ENCODE results near the gene ALG1.
"Not testable (repeated sequence)": the region's sequence is repeated elsewhere in the genome, so short reads cannot be mapped to it uniquely, and the experiment has no call there.

ALG1 gene

GRCh38 chr16:5045499-5046115 lies 26.0 kb upstream of the ALG1 start:
- no peak for DNase-seq (ENCODE audit: low read depth)

- no peak for DNase-seq (ENCODE audit: low read depth)
Observed at GRCh38 chr16:5046914-5047313, 24.7 kb upstream of the ALG1 start.

DNA sequence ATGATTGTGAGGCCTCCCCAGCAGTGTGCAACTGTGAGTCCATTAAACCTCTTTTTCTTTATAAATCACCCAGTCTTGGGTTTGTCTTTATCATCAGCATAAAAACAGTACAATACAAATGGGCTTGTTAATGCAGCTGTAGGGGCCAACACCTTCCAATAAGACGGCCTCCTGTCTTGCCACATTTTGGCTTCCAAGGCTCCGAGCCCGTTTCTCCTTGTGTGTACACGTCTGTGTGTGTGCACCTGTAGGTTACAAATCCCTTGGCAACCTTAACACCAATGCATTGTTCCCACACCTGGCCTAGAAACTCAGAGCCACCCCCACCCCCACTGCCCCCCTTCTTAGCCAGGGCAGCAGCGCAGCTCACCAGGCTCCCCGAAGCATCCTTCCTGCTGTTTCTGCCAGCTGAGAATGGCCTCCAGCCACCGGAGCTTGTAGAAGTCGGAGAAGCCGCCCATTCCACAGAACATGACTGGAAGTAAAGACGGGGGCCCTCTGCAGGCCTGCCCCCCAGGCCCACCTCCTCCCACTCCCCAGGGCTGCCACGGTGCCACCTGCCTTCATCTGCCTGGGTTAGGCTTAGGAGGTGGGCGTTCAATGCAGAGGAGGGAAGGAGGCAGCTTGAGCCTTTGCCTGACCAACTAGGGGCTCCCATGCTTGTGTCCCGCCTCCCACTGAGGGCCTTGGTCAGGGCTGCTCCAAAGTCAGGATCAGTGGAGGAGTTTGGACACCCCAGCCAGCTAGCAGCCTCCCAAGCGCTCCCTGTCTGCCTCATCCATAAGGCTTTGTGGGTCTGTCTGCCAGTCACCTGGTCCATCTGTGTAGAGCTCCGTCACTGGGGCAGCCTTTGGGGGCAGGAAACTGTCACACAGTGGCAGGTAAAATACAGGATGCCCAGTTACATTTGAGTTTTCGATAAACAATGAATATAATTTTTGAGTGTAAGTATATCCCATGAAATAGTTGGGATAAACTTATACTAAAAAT lies 16.5 kb upstream of the ALG1 start:
- no peak for DNase-seq (ENCODE audit: low read depth)

DNA sequence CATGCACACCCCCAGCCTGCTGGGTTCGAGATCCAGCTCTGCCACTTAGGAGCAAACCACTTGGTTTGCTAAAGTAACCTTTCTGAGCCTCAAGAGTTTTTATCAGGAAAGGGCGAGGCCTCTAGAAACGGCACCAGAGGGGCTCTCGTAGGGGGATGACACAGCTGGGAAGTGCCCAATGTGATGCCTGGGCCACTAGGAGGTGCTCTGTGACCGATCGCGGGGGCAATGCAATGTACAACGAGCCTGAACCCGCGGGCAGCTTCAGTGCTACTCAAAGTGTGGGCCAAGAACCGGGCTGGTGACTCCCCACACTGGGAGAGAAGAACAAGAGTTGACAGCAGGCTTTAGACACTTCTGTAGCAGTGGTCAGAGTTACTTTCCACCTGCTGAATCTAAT lies 15.3 kb upstream of the ALG1 start:
- DNase-seq (ENCODE audit: low read depth) = no peak

- DNase-seq (ENCODE audit: low read depth) = no peak
Observed at GRCh38 chr16:5058476-5058875, 13.2 kb upstream of the ALG1 start.

DNA sequence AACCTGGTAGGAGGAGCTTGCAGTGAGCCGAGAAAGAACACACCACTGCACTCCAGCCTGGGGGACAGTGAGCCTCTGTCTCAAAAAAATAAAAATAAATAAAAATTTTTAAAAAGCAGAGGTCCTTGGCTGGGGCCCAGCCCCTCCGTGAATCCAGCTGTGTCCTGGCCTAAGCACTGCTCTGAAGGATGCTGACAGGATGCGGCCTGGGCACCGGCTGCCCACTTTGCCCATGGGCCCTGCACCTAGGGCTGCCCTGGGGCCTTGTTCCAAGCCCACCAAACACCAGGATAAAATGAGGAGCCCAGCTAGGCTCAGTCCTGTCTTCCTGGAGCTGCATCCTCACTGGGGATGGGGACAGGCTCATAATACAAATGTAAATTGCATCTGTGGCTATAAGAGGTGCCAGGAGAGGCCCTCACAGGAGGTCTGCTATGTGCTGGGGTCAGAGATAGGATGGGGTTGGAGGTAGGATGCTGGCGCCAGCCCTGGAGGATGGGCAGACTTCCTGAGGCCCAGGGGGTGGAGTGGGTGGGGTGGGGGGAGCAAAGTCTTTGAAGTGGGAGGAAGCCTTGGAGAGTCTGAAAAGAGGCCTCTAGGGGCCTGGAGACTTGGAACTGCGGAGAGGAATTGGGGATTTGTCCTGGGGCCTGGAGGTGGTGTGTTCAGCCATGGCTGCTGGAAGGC lies 12.1 kb upstream of the ALG1 start:
- no peak for DNase-seq (ENCODE audit: low read depth)

DNA sequence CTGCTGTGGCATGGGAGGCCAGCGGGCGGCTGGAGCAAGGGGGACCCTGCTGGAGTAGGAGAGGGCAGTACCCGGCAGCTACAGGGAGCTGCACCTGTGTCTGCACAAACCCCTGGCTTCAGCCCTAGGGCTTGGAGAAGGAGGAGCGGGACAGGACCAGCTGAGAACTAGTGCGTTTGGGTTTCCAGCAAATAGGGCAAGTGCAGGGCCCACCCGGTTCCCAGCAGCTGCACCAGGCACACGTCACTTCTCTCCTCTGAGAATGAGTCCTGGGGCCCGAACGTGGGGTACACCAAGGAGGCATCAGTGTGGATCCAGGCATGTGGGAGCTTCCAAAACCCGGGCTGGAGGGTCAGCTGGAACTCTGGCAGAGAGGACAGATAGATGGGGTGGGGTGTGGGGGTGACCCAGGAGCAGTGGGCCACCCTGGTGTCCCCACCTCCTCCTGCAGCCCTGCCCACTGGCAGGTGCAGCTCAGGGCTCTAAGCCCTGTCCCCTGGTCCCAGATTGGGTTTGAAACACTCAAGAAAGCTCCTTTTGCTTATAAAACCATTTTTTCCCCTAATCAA lies 11.5 kb upstream of the ALG1 start:
- no peak for DNase-seq (ENCODE audit: low read depth)

DNA sequence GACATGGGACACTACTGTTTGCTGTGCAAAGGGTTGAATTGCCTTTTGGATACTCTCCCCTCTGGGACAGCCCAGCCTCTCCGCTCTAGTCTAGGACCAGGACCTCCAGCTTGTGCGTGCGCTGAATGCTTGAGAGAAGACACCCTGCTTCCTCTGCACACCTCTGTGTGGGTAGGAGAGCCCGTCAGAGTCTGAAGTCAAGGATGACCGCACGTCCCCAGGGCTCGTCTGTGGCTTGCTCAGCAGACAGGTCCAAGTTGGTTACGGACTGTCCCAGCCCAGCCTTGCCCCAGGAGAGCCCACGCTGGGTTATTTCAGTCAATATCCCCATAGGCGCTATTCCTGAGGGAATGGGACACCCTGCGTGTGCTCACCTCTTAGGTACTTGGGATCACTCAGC lies 9.6 kb upstream of the ALG1 start:
- no peak for DNase-seq (ENCODE audit: low read depth)

DNA sequence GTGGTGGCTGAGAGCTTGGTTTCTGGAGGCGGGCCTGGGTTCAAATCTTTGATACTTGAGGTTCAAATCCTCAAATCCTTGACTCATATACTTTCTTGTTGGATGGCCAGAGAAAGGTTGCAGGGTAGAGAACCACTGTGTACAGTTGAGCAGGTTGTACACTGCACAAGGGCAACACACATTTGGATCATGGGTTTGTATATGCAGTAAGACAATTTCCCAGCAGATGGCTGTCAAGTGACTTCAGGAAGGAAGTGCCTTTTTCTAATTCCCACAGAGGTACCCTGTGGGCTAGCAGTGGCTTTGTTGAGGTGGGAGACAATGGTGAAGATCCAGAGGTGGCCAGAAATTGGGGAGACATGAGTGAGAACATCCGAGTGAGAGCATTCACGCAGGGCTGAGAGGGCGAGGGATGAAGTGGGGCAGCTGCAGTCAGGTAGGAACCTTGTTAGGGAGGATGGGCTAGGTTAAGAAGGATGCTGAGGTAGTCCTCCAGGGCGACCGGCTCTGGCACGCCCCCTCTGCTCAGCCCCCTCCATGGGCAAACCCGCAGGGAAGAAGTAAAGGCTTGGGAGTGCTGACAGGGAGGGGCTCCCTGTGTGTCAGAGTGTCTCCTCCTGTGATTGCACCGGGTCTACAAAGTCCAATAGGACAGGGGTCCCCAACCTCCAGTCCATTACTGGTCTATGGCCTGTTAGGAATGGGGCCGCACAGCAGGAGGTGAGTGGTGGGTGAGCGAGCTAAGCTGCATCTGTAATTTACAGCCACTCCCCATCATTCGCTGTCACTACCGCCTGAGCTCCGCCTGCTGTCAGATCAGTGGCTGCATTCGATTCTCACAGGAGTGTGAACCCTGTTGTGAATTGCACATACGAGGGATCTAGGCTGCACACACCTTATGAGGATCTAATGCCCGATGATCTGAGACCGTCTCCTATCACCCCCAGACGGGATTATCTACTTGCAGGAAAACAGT lies 8.6 kb upstream of the ALG1 start:
- DNase-seq (ENCODE audit: low read depth) = no peak

DNA sequence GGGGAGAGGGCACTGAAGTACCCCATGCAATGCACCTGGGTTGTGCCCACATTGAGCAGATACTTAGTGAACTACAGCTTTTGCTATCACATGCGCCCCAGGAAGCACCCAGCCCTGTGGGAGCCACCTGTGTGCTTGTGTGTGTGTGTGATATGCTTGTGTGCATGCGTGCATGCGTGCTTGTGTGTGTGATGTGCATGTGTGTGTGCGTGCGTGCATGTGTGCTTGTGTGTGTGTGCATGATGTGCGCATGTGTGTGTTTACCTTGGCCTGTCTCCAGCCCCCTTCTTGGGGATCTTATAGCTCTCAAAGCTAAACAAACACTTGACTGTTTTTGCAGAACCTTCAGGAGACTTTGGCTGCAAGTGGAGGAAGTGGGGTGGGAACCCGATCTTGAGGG lies 6.7 kb upstream of the ALG1 start:
- DNase-seq (ENCODE audit: low read depth) = no peak

GRCh38 chr16:5065326-5065725 lies 6.3 kb upstream of the ALG1 start:
- DNase-seq (ENCODE audit: low read depth) = no peak

DNA sequence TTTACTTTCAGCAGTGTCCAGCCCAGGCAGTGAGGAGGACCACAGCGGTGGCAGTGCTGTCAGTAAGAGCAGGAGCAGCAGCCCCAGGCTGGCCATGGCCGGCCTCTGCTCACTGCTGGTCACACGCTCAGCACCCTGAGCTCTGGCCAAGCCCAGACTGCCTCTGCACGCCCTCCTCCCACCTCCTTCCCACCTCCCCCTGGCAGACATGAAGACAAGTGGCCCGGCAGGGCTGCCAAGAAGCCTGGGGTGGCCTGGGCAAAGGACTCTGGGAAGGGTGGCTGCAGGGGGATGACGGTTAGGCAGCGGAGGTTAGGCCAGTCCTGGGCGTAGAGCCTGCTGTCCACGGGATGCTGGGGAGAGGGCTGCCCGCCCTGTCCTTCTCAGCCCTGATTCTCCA lies 5.8 kb upstream of the ALG1 start, which contains the start of gene C16orf89:
TSS of gene C16orf89 (minus strand) at position 144 of the 400 bp plus-strand sequence. CDS start at position 96, 48 bp downstream.
- DNase-seq (ENCODE audit: low read depth) = no peak

DNA sequence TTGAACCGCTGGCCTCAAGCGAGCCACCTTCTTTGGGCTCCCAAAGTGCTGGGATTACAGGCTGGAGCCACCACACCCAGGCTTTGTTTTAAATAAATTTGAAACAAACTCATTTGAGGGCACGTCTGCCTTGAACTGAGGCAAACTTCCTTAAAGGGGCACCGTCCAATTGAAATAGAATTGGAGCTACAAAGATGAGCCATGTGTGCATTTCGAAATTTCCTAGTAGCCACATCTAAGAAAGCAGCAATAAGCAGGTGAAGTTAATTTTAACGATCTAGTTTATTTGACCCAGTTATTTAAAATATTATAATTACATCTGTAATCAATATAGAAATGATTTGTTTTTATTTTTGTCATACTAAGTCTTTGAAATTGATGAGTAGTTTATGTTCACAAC lies 5.1 kb upstream of the ALG1 start:
- DNase-seq (ENCODE audit: low read depth) = no peak

DNA sequence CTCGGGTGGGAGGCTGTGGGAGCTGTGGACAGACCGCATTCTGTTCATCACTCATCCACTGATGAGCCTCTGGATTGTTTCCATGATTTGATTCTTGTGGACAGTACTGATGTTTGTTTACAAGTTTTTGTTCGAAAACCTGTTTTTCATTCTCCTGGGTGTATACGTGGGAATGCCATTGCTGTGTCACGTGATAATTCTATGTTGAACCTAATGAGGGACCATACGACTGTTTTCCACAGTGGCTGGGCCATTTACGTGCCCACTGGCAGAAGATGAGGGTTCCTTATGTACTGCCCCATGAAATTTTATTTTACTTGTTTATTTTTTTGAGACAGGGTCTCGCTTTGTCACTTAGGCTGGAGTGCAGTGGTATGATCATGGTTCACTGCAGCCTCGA lies 2.6 kb upstream of the ALG1 start:
- DNase-seq (ENCODE audit: low read depth) = no peak

- no peak for DNase-seq (ENCODE audit: low read depth)
Observed at GRCh38 chr16:5069854-5070253, 1.8 kb upstream of the ALG1 start.

- no peak for DNase-seq (ENCODE audit: low read depth)
Observed at GRCh38 chr16:5070431-5071186, 1.0 kb upstream of the ALG1 start.

DNA sequence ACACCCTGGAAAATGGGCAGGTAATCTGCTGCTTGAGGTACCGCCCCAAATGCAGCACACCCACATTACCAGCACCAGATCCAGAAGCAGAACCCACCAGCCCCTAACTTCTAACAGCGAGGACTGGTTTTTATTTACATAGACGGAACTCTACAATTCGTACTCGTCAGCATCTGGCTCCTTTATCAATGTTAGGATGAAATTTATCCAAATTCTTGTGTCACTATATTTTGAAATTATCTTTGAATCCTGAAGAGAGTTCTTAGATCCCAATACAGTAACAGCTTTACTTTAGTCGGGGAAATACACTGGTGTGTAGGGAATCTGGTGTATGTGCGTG lies 332 bp upstream of the ALG1 start:
- no peak for DNase-seq (ENCODE audit: low read depth)

DNA sequence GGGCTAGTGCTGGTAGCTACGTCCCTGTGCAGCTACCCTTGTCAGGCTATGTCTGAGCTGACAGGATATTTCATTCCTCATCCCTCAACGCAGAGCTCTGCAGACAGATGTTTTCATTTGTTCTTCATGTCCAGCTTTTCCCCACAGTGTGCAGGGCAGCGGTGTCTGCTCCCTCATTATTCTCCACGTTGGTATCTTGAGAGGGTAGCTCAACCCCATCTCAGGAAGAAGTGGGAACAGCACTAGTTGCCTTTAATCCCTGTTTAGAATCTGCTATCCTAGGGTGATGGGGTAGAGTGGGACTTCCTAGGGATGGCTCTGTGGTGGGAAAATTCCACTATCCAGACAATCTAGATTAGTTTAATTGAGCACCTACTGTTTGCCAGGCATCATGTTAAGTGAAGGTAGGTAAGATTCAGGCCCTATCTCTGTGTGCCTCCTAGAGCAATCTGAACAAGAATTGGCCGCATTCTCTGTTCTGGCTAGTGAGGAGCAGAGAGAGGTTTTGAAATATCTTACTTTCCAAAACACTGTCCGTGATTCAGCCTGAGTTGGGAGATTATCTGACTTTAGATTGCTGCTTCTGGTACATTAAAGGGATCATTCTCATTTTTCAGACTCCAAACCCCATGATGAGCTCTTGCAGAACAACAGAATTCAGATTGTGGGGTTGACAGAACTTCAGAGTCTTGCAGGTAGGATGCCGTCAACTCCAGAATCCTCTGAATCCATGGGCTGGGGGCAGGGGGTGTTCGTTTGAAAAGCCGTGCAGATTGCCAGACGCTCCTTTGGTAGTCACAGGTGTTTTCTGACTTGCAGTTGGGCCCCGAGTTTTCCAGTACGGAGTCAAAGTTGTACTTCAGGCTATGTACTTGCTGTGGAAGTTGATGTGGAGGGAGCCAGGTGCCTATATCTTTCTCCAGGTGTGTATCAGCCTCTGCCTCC lies 963 bp downstream of the ALG1 start:
- no peak for DNase-seq (ENCODE audit: low read depth)

GRCh38 chr16:5073279-5073629 lies 1.6 kb downstream of the ALG1 start:
- no peak for DNase-seq (ENCODE audit: low read depth)

DNA sequence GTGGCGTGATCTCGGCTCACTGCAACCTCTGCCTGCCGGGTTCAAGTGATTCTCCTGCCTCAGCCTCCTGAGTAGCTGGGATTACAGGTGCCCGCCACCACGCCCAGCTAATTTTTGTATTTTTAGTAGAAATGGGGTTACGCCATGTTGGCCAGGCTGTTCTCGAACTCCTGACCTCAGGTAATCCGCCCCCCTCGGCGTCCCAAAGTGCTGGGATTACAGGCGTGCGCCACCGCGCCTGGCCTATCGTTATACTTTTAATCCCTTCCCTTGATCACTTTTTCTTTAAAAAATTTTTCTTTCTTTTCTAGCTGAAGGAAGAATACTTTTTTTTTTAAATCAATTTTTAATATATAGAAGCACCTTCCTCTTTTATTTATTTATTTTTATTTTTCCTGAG lies 2.1 kb downstream of the ALG1 start:
- DNase-seq (ENCODE audit: low read depth) = not testable (repeated sequence)

Data from GM04504 (cell line).